GM21360 (cell line): ENCODE measurements around the gene SERINC5.
"Not testable (repeated sequence)": the region's sequence is repeated elsewhere in the genome, so short reads cannot be mapped to it uniquely, and the experiment has no call there.

Experiments used
- ATAC-seq: cut with Tn5 transposase; IDR thresholded peaks from one replicate; pipeline ENCODE4 v1.9.1; 2021; ENCODE audit warnings: mild to moderate bottlenecking, moderate library complexity; ENCODE audit not compliant: unreplicated experiment

Gene SERINC5

GRCh38 chr5:80204808-80205614 is 50.8 kb downstream of the SERINC5 start:
- no peak for ATAC-seq

- ATAC-seq: not testable (repeated sequence)
Measured at GRCh38 chr5:80201763-80202162, 54.1 kb downstream of the SERINC5 start.

- no peak for ATAC-seq
Measured at GRCh38 chr5:80198920-80199319, 56.9 kb downstream of the SERINC5 start.

- ATAC-seq: no peak
Measured at GRCh38 chr5:80198399-80198798, 57.4 kb downstream of the SERINC5 start.

- no peak for ATAC-seq
Measured at GRCh38 chr5:80195837-80196400, 59.9 kb downstream of the SERINC5 start.

GRCh38 chr5:80194468-80194867 is 61.4 kb downstream of the SERINC5 start:
- no peak for ATAC-seq

- no peak for ATAC-seq
Measured at GRCh38 chr5:80193401-80193800, 62.4 kb downstream of the SERINC5 start.

- ATAC-seq: no peak
Measured at GRCh38 chr5:80192507-80193241, 63.2 kb downstream of the SERINC5 start.

- ATAC-seq: no peak
Measured at GRCh38 chr5:80191991-80192398, 63.9 kb downstream of the SERINC5 start.

- ATAC-seq: no peak
Measured at GRCh38 chr5:80191397-80191796, 64.5 kb downstream of the SERINC5 start.

GRCh38 chr5:80190960-80191359 is 64.9 kb downstream of the SERINC5 start:
- ATAC-seq: no peak

- no peak for ATAC-seq
Measured at GRCh38 chr5:80189701-80190100, 66.1 kb downstream of the SERINC5 start.

- no peak for ATAC-seq
Measured at GRCh38 chr5:80189201-80189600, 66.6 kb downstream of the SERINC5 start.

GRCh38 chr5:80187421-80188090 is 68.3 kb downstream of the SERINC5 start:
- ATAC-seq: no peak

GRCh38 chr5:80185535-80185934 is 70.3 kb downstream of the SERINC5 start:
- ATAC-seq: not testable (repeated sequence)

GRCh38 chr5:80185095-80185494 is 70.8 kb downstream of the SERINC5 start:
- no peak for ATAC-seq

- no peak for ATAC-seq
Measured at GRCh38 chr5:80184235-80185023, 71.4 kb downstream of the SERINC5 start.

GRCh38 chr5:80183728-80184234 is 72.1 kb downstream of the SERINC5 start:
- not testable (repeated sequence) for ATAC-seq

- no peak for ATAC-seq
Measured at GRCh38 chr5:80182809-80183580, 72.9 kb downstream of the SERINC5 start.
